ENCODE results near the gene FIP1L1. TPM values are rescaled to one million over a fixed set of nuclear protein-coding genes. Genes with fewer than 3 reads are reported as not detected.
A peak's percentile ranks its signal among the peaks of the same experiment; 100 is the strongest.
"Not testable (repeated sequence)": the region's sequence is repeated elsewhere in the genome, so short reads cannot be mapped to it uniquely, and the experiment has no call there.

FIP1L1 gene
- 10 to 100 TPM; 32.7 to 32.8 TPM for total RNA-seq

- H3K4me3 ChIP-seq, result peak within 1 kb of the TSS; percentile 76 to 78
- DNase-seq (ENCODE audit: low spot score), result peak; percentile 92
- no peaks in the 10 kb centered on the region for H3K27me3 ChIP-seq
- peak within 1 kb of the TSS; percentile 88 to 93 for H3K27ac ChIP-seq
- H3K4me1 ChIP-seq, result peaks cover 0 to 14% of the 10 kb centered on the region in 2 donors
- H3K9me3 ChIP-seq, result no peaks in the 10 kb centered on the region
- no peak for TF ChIP-seq CTCF (IDR thresholded peaks at IDR 0.05)
- peaks cover 4% of the 10 kb centered on the region for H3K36me3 ChIP-seq
Observed at GRCh38 chr4:53377319-53378170, at the start of gene FIP1L1. TSS of gene FIP1L1 (plus strand) at chr4:53377641. CDS start at chr4:53377839, 198 bp downstream.

GRCh38 chr4:53334916-53335315 lies 42.5 kb upstream of the FIP1L1 start:
- H3K36me3 ChIP-seq; DNase-seq (ENCODE audit: low spot score); H3K27ac ChIP-seq; H3K4me3 ChIP-seq; H3K27me3 ChIP-seq; H3K4me1 ChIP-seq; H3K9me3 ChIP-seq: not testable (repeated sequence)

GRCh38 chr4:53340145-53340544 lies 37.3 kb upstream of the FIP1L1 start:
- H3K27ac ChIP-seq; H3K4me3 ChIP-seq; H3K36me3 ChIP-seq; H3K9me3 ChIP-seq; H3K27me3 ChIP-seq; DNase-seq (ENCODE audit: low spot score); H3K4me1 ChIP-seq: not testable (repeated sequence)

GRCh38 chr4:53346392-53346791 lies 31.0 kb upstream of the FIP1L1 start:
- not testable (repeated sequence) for H3K27ac ChIP-seq; H3K4me1 ChIP-seq; H3K9me3 ChIP-seq; H3K36me3 ChIP-seq; H3K4me3 ChIP-seq; DNase-seq (ENCODE audit: low spot score); H3K27me3 ChIP-seq

- TF ChIP-seq CTCF (IDR thresholded peaks at IDR 0.05), result no peak
- no peak overlapping the region for H3K27ac ChIP-seq
Observed at GRCh38 chr4:53346920-53347852, 30.3 kb upstream of the FIP1L1 start.

GRCh38 chr4:53348046-53348445 lies 29.4 kb upstream of the FIP1L1 start:
- Histone ChIP-seq H3K36me3 (peaks cover 6% of the 10 kb centered on the region), H3K4me1 (peaks cover 0 to 10% of the 10 kb centered on the region in 2 donors), H3K4me3 (no peak overlapping the region), H3K27me3 (no peaks in the 10 kb centered on the region), H3K9me3 (peaks cover 0 to 4% of the 10 kb centered on the region in 2 donors), H3K27ac (no peak overlapping the region)
- no peak for TF ChIP-seq CTCF (IDR thresholded peaks at IDR 0.05)
- DNase-seq (ENCODE audit: low spot score), result no peak

More at GRCh38 chr4:53346920-53347852, 30.3 kb upstream of the FIP1L1 start:
- Histone ChIP-seq H3K9me3 (peaks cover 0 to 4% of the 10 kb centered on the region in 2 donors), H3K4me1 (peaks cover 0 to 10% of the 10 kb centered on the region in 2 donors), H3K36me3 (peaks cover 3% of the 10 kb centered on the region), H3K4me3 (no peak overlapping the region), H3K27me3 (no peaks in the 10 kb centered on the region)
- no peak for DNase-seq (ENCODE audit: low spot score)

- peaks cover 6% of the 10 kb centered on the region for H3K36me3 ChIP-seq
- DNase-seq (ENCODE audit: low spot score), result no peak
- H3K9me3 ChIP-seq, result peaks cover 0 to 4% of the 10 kb centered on the region in 2 donors
- no peak overlapping the region for H3K27ac ChIP-seq
- TF ChIP-seq CTCF (IDR thresholded peaks at IDR 0.05), result no peak
- H3K4me1 ChIP-seq, result peaks cover 0 to 10% of the 10 kb centered on the region in 2 donors
- no peaks in the 10 kb centered on the region for H3K27me3 ChIP-seq
- no peak overlapping the region for H3K4me3 ChIP-seq
Observed at GRCh38 chr4:53349091-53349491, 28.4 kb upstream of the FIP1L1 start.
